GM19351 (cell line): Measurements from ENCODE around the gene PSORS1C2.

Source experiments
- ATAC-seq: cut with Tn5 transposase; IDR thresholded peaks from one replicate; pipeline ENCODE4 v1.9.1; 2021; ENCODE audit warnings: mild to moderate bottlenecking, moderate library complexity; ENCODE audit not compliant: unreplicated experiment

The PSORS1C2 gene

DNA sequence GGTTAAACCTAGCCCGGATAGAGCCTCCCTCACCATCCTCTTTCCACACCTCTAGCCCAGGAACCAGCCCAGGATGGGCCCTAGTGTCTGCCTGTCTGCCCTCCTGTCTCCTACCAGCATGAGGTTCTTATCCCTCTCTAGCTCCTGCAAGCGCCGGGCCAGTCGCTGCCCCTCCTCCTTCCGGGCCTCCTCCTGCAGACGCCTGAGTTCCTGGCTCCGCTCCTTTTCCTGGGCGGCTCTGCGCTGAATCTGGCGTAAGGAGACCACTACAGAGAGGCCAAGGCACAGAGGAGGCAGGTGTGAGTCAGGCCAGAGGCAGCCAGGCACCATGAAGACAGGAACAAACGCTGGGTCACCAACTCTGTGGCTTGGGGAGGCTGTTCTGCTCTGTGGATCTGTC lies 4.3 kb upstream of the PSORS1C2 start:
- ATAC-seq, result no peak

DNA sequence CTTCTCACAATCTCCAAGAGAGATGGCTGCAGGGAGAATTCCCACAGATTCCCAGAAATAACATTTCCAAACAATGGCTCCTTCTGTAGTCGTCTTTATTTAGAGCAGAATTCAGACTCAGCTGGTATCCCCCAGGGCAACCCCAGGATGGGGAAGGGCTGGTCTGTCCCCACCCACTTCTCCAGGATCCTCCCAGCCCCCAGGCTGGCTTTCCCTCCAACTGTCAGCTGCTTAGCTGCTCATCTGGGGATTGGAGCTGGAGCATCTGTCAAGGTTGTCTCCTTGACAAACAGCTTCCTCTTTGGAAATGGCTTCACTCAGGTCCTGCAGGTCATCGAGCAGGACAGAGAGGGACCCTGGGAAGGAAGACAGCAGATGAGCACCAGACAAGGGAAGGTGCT lies 3.5 kb upstream of the PSORS1C2 start:
- ATAC-seq, result no peak

DNA sequence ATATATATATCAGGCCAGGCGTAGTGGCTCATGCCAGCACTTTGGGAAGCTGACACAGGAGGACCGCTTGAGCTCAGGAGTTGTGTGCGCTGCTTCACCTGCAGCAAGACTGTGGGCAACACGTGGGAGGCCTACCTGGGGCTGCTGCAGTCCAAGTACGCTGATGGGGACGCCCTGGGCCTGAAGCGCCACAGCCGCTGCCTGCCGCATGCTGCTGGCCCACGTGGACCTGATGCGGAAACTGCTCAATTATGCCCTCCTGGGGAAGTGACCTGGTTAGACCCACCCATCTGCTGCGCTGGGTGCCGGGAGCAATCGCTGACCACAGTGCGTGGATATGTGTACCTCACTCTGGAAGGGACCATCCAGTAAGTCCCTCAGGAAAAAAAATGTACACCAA lies 1.8 kb upstream of the PSORS1C2 start:
- ATAC-seq, result no peak

DNA sequence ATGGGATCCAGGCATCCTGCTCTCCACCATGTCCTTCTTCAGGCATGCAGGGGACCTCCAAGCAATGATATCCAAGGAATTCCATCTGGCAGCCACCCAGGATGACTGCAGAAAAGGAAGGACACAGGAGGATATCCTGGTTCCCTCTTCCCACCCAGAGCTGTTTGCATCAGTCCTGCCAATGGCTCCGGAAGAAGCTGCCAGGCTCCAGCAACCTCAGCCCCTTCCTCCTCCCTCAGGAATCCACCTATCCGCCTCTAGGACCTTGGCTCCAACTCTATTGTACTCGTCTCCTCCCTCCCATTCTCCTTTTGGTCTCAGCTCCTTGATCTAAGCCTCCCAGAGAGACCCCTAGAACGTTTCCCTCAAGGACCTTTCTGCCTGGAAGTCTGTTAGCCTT lies 733 bp upstream of the PSORS1C2 start:
- no peak for ATAC-seq

DNA sequence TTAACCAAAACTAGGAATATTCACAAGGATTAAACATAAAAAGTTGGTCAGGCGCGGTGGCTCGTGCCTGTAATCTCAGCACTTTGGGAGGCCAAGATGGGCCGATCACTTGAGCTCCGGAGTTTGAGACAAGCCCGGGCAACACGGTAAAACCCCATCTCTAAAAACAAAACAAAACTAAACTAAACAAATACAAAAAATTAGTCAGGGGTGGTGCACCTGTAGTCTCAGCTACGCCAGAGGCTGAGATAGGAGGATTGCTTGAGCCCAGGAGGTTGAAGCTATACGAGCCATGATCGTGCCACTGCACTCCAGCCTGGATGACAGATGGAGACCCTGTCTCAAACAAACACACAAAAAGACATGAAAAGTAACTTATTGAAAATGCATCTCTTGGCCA lies 3.2 kb downstream of the PSORS1C2 start:
- ATAC-seq, result no peak

DNA sequence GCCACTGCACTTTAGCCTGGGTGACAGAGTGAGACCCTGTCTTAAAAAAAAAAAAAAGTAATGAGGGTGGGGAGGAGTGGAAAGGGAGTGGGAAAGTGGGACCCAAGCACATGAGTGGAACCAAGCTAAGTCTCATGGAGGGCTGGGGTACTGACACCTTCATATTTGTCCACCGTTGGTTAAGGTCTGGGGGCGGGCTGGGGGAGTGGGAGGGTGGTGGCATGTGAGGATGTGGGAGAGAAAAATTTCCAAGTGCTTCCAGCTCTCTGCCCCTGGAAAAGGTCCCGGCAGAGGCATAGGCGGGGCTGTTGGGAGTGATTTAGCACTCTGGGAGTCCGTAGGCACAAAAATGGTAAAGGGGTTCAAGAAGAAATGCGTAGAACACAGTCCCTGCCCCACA lies 6.1 kb downstream of the PSORS1C2 start:
- ATAC-seq, result no peak

DNA sequence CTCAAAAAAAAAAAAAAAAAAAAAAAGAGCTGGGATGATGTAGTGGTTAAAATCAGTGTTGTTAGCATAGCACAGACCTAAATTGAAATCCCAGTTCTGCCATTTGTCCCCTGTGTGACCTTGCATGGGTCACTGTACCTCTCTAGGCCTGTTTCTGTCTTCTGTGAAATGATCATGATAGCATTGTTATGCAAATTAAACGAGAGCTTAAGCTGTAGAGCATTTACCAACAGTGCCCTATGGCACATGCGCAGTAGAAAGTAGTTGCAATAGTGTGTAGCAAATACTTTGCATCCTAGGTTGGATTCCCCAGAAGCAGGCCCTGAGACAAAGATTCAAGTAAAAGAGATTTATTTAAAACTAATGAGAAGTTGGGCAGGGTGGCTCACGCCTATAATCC lies 7.3 kb downstream of the PSORS1C2 start:
- no peak for ATAC-seq

DNA sequence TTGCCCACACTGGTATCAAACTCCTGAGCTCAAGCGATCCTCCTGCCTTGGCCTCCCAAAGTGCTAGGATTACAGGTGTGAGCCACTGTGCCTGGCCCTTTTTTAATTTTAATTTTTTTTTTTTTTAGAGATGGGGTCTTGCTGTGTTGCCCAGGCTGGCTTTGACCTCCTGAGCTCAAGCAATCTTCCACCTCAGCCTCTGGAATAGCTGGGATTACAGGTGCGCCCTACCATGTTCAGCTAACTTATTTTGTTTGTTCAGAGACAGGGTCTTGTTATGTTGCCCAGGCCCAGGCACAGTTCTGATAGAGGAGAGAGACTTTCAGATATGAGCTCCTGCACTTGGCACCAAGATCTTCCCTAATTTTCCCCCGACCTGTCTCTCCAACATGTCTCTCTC lies 8.1 kb downstream of the PSORS1C2 start:
- ATAC-seq, result no peak

DNA sequence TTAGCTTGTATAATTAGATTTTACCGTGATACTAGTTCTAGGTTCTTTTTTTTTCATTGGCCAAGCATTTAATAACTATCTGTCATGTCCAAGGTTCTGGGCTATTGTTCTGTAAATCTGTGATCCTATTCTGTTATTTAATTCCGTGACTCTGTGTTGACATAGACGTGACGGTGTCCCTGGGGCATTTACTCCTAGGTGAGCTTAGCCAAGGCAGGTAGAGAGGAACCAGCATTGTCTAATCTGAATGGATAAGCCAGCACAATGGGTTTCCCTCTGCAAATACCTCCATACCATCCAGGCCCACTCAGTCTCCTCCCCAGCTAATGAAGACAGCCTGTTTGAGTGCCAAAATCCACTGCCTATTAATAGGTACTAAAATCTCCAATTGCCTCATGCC lies 9.7 kb downstream of the PSORS1C2 start:
- ATAC-seq, result no peak

DNA sequence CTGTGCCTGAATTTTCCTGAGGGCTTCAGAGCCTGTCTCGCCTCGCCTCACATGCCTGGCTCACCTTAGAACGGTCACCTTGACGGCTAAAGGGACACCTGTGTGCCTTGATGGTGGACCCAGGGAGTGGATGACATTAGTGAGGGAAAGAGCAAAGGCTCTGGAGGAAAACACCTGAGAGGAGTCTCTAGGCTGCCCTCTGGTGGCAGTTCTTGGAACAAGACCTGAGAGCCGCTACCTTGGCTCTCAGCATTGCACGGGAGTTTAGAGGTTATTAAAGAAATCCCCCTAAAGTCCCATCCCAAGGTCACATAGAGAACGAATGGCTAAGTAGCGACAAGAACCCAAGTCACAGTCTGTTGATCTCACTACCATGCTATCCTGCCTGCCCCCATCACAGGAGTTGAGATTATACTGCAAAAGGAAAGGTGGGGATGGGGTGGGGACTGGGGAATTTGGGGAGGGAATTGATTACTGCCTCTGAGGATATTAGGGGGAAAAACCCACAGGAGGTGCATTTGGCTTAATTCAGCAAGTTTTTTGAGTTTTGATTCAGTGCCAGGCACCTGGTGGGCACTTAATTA lies 10.7 kb downstream of the PSORS1C2 start:
- ATAC-seq, result no peak

DNA sequence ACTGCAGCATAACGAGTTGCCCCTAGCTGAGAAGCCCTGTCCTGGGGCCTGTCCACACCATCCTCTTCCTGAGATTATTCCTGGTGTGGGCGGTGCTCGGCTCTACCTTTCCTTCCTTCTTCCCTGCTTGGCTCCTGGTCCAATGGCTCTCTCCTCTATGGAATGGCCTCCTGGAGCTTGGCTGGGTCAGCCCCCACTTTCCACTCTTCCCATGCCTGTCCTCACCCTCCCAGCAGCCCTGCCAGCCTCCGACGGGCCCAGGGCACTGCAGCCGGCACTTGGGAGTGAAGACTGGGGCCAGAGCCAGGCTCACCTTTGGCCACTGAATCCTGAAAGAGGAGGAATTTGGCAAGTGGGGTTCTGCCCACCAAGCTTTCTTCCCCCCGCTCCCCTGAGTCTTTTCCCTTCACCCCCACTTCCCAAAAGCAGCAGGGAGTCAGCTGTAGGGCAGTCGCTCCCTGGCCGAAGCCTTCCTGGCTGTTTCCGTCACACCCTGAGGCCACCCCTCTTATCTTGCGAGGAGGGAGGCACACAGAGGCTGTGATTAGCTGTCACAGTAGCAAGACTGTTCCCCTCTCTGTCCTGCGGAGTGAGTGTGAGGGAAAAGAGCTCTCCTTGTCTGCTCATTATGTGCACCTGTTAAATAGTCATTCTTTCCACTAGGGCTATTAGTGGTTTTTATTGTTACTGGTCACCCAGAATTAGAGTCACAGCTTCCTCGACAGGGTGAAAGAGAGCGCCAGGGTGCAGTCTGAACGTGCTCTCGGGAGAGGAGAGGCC lies 12.3 kb downstream of the PSORS1C2 start:
- no peak for ATAC-seq

DNA sequence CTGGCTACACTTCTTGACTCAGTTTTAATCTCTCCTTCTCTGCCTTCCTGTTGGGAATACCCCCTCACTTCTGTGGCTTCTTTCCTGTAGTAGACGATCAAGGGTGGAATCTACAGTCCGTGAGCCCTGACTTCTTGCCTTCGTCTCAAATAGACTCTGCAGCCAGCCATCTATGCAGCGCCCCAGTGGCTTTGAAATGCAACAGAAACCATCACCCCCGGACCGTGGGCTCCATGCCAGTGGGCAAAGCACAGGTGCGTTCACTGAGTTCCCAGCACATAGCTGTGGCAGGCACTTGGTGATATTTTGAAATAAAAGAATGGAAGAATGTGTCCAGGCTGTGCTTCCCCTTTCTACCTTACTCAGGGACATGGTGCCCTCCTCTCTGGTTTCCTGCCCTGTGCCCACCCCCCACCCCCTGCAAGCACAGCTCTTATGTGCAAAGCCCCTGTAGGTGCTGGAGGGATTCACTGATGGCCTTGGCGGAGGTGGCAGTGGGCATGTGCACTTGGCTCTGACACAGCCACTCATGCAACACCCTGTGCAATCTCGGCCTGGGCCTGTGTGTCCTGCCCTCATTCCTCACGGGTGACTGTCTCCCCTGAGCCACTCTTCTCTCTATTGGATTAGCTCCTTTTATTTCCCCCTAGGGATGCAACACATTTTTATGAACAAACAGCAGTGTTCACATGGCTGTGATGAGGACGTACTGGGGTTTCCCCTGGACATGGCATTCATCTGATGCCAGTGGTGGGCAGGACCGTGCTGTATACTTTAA lies 13.1 kb downstream of the PSORS1C2 start:
- no peak for ATAC-seq

DNA sequence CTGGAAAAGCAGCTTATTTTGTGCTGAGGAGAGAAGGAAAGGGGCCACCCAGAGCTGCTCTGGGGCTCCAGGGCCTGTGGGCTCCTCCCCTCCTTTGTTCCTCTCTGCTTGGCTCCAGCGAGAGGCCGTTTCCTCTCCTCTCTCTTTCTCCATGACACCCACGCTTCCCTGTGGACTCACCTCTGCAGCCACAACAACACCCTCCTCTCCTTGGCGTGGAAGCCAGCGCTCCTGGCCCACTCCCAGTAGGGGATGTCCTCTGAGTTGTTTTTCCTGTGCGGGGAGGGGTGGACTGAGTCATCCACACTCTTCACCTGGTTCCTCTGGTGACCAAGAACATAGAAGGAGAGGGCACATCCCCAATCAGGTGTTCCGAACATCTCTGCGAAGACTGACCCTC lies 13.7 kb downstream of the PSORS1C2 start:
- no peak for ATAC-seq

DNA sequence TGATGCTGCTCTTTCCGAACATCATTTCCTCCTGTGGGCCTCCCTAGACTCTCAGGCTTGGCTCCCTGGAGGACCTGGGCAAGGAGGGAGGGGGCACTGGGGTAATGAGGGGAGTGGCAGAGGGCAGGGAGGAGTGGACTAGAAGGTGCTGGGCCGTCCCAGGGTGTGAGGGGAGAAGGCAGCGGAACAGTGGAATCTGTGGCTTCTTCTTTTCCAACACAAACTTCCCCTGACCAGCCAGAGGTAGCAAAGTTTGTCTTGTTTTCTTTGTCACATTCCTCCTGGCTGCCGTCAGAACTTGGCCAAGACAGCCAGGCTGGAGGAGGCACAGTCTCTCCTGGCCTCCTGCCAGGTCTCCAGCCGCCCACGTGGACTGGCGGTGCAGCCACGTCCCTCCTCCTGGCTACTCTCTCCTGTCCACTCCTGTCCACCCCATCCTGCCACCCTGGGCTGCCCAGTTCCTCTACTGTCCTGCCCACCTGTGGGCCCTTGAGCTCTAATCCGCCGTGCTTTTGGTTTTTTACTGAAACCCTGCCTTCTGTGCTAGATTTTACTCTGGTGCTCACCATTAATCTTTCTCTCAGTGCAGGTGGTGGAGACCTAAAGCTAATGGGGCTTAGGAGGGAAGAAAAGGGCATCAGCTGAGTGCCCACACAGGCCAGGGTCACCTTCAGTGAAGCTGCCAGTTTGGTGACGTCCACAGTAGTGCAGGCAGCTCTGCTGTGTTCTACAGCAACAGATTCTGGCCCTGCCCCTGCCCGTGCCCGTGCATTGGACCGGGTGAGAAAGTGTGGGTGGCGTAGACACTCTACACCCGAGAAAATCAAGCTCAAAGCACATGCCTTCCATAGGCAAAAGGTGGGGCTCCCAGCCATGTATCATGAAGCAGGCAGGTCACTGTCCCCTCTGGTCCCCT lies 15.8 kb downstream of the PSORS1C2 start:
- ATAC-seq, result no peak

DNA sequence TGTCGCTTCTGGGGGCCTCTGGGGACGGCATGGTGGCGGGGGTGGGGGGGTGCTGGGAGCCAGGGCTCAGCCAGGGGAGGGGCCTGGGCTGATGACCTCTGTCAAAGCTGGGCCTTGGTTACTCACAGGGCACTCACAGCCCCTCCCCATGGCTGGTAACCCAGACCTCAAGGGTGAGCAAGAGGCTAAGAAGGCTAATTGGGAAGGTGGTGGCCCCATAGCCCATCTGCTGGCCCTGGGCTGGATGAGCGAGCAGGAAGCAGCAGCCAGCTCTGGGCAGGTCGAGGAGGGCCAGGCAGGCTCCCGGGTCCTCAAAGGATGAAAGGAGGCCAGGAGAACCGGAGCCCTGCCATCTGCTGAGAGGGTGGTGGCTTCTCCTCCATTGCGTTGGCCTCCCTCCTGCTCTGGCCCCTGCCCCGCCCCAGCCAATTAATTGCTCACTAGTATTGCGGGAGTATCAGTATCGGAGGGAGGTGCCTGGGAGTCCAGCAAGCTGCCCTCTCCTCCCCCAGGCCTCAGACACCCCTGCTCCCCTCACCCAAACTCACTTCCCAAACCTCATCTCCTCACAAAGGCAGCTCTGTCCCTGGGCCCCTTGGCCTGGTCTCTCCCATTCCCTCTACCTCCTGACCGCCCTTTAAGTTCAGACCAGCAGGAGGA lies 17.6 kb downstream of the PSORS1C2 start:
- no peak for ATAC-seq

DNA sequence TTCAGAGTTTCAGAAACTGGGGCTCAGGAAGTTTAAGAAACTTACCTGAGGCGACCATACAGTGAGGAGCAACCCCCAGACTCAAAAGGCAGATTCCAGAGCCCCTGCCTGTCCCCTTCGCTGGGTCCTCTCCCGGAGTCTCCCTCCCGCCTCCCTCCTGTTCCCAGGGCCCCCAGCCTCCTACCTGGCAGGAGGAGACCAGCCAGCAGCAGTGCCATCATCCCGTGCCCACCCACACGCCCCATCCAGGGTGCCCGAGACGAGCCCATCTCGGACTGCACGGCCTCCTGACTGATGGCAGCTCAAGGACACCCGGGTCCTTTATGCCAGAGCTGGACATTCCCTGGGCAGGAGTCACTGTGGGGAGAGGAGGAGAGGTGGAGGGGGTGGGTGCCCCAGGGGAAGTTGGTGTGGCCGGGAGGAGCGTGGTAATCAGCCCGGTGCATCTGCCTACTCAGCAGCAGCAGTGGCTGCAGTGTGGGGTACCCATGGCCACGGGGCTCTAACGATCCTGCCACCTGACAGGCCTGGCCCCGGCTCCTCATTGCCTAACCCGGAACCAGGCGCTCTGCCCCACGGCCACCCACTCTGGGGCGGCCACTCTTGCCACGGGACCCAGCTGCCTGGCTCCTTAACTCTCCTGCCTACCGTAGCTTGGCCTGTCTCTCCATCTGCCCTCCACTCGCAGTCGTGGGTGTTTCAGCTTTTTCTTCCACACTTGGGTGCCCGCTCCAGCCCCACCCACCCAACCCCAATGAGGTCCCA lies 18.5 kb downstream of the PSORS1C2 start, which contains the start of gene CDSN:
Gene CDSN, minus strand, starts transcription at position 296 of the 765 bp plus-strand sequence. Its CDS starts 27 bp downstream, at position 269.
- no peak for ATAC-seq

DNA sequence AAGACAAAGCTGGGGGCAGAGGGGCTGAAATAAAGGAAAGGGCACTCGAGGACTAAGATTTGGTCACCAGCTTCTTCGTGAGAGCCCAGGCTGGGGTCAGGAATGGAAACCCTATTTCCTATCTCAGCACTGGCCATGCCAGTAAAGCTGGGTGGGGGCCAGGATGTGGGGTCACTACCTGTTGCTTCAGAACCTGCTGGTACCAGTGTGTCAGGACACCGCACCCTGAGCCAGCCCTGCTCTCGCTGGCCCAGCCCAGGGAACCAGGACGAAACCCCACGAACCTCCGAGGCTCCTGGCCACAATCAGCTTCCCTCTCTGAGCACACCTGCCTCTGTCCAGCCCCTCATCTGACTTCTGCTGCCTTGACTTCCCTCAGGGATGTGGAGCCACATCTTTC lies 20.7 kb downstream of the PSORS1C2 start:
- ATAC-seq, result no peak

DNA sequence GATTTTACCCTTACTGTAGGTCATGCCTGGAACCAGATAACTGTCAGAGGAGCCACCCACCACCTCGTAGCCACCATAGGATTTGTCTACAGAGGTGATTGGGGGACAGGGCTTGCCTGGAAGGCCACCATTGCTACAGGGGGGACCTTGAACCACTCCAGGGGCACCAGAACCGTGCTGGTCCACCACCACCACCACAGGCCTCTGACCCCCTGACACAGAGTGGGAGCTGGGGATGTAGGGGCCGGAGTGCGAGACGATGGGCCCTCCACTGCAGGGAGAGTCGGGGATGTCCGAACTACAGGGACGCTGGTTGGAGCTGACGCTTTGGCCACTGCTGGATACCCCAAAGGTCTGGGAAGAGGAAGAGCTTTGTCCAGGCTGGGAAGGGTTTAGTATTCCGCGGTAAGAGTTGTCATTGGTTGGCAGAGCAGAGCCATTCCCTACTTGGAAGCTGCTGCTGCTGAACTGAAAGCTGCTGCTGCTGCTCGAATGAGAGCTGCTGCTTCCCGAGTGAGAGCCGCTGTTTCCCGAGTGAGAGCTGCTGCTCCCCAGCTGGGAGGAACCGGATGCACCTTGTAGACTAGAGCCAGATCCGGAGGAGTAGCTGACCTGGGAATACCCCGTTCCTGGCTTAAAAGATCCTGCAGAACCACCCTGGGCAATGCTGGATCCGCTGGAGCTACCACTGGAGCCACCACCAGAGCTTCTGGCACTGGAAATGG lies 22.0 kb downstream of the PSORS1C2 start:
- ATAC-seq, result no peak
